Psoas muscle (tissue), 8 donors: Measurements from ENCODE around the gene ADAR. TPM values are rescaled to one million over a fixed set of nuclear protein-coding genes. Genes with fewer than 3 reads are reported as not detected.

Experiments
- ATAC-seq, 4 donors: fragments of 200-7000 bp; cut with Tn5 transposase; one replicate each; pipeline ENCODE4 v1.9.1; 2020; ENCODE audit warnings: moderate library complexity in 3 of 4, mild to moderate bottlenecking in 2 of 4
- DNase-seq, 2 donors: peaks; one replicate each; pipeline ENCODE4 v3.0.0-alpha.2; 2020
- H3K27ac ChIP-seq: fragments of 200-600 bp; one replicate; pipeline ENCODE4 v1.8.0; 2022
- H3K27me3 ChIP-seq, 3 donors: fragments of 200-600 bp in 1 of 3; one replicate each; pipeline versions ENCODE4 v1.6.1 to v1.8.0; 2013 to 2022; ENCODE audit warnings: low read length in 2 of 3, mild to moderate bottlenecking in 2 of 3, moderate library complexity in 1 of 3; ENCODE audit not compliant: insufficient read depth in 3 of 3
- H3K36me3 ChIP-seq, 2 donors: fragments of 200-600 bp in 1 of 2; one replicate each; pipeline versions ENCODE4 v1.6.1 to v1.8.0; 2013 to 2022; ENCODE audit warnings: low read depth in 1 of 2, mild to moderate bottlenecking in 1 of 2, moderate library complexity in 1 of 2; ENCODE audit not compliant: insufficient read depth in 1 of 2
- H3K4me1 ChIP-seq: fragments of 200-600 bp; one replicate; pipeline ENCODE4 v1.8.0; 2022
- H3K4me3 ChIP-seq: fragments of 200-600 bp; one replicate; pipeline ENCODE4 v1.8.0; 2022; ENCODE audit warnings: mild to moderate bottlenecking
- H3K9me3 ChIP-seq: fragments of 200-600 bp; one replicate; pipeline ENCODE4 v1.8.0; 2022
- CTCF ChIP-seq: fragments of 200-600 bp; IDR thresholded peaks from one replicate; pipeline ENCODE4 v1.8.0; 2022; ENCODE audit warnings: antibody characterized with exemption
- WGBS, 3 donors: extraction: QIAGEN DNeasy Blood & Tissue Kit; methylation state at CpG; one replicate each; pipeline versions ENCODE4 v1.1.6 to v1.1.7; 2013; 5-methylcytosine and 5-hydroxymethylcytosine counted together
- intact Hi-C, 2 donors: fragments of 100-400 bp; cut with DNase I; formaldehyde crosslinking; loops; one replicate each; pipeline versions ENCODE4 v1.11.0 to v1.14.2; 2022
- polyA plus RNA-seq, 3 donors: library from polyadenylated mRNA; stranded (reverse); fragments of 200-250 nt; gene quantifications; one replicate each; pipeline ENCODE4 v1.2.3, GENCODE V29; 2013
- total RNA-seq, 4 donors: library from RNA; stranded (reverse); fragmentation: NEBNext Ultra II Directional in 2 of 4; extraction: Animal tissue kit (Norgen Biotek cat#: 25700) in 2 of 4; gene quantifications; one replicate each; pipeline versions ENCODE4 v1.2.1 to v1.2.4, GENCODE V29; 2021 to 2023
- donor health status: healthy with polysubstance abuse.
- donor health status: DM: no; HTN: no; CAD: no; lungs with moderate emphysema.
- donor health status: Bipolar disorder and iron deficiency.
- donor health status: healthy.
- donor health status: DM: yes; HTN: yes; CAD: no.
- donor health status: DM: no; HTN: no; CAD: no.
- donor health status: DM: no; HTN: no; CAD: no.
- donor health status: DM: yes; HTN: yes; CAD: no.

Gene ADAR
- total and polyA plus RNA-seq, 7 donors: 8.8 to 34.8 (median 21.1) TPM

GRCh38 chr1:154568157-154568815 is 39.7 kb downstream of the ADAR start:
- H3K36me3 ChIP-seq: no peaks in the 10 kb centered on the region
- no peak overlapping the region for H3K27ac ChIP-seq
- WGBS, 3 donors: 28 to 36% (median 29%) methylated on average over 17 of the region's 17 CpGs
- DNase-seq (no peak), ATAC-seq (peak in 1 of 4 donors; percentile 6)
- no peak for TF ChIP-seq CTCF
- H3K4me1 ChIP-seq: peaks cover 4% of the 10 kb centered on the region
- intact Hi-C loops: loop anchor here in 1 of 2 donors (5.0 to 10.0 kb wide), 4 partner anchors 97 to 367 kb away; partner anchors contain the start of gene PMVK
- H3K9me3 ChIP-seq: no peaks in the 10 kb centered on the region
- peaks cover 0 to 6% (median 0%) of the 10 kb centered on the region in 3 donors for H3K27me3 ChIP-seq
- peak overlapping the region; percentile 44 for H3K4me3 ChIP-seq

GRCh38 chr1:154567386-154568156 is 40.4 kb downstream of the ADAR start, which contains the start of gene CHRNB2:
Gene CHRNB2 (plus strand): TSS chr1:154567778. CDS start chr1:154568045, 267 bp downstream.
- no peaks in the 10 kb centered on the region for H3K36me3 ChIP-seq
- DNase-seq (peak; percentile 68 to 83), ATAC-seq (peak; percentile 93 to 98 (median 96))
- no peaks in the 10 kb centered on the region for H3K9me3 ChIP-seq
- WGBS, 3 donors: 2 to 3% (median 2%) methylated on average over 35 to 53 of the region's 53 CpGs
- H3K27ac ChIP-seq: no peak within 1 kb of the TSS
- intact Hi-C loops: loop anchor here in 1 of 2 donors (5.0 to 10.0 kb wide), 4 partner anchors 97 to 367 kb away; partner anchors contain the start of gene PMVK
- peak within 1 kb of the TSS; percentile 44 for H3K4me3 ChIP-seq
- peaks cover 4% of the 10 kb centered on the region for H3K4me1 ChIP-seq
- no peak for TF ChIP-seq CTCF
- H3K27me3 ChIP-seq: peaks cover 0 to 6% (median 0%) of the 10 kb centered on the region in 3 donors

- H3K27me3 ChIP-seq: peaks cover 0 to 6% (median 0%) of the 10 kb centered on the region in 3 donors
- 80 to 87% (median 81%) methylated on average over 6 of the region's 6 CpGs for WGBS, 3 donors
- H3K9me3 ChIP-seq: no peaks in the 10 kb centered on the region
- DNase-seq: no peak
- intact Hi-C loops: loop anchor here in 1 of 2 donors (5.0 to 10.0 kb wide), 4 partner anchors 99 to 369 kb away; partner anchors contain the start of gene PMVK
- no peak overlapping the region for H3K27ac ChIP-seq
- no peak overlapping the region for H3K4me3 ChIP-seq
- TF ChIP-seq CTCF: no peak
- no peaks in the 10 kb centered on the region for H3K36me3 ChIP-seq
- ATAC-seq: no peak
- H3K4me1 ChIP-seq: peaks cover 4% of the 10 kb centered on the region
These were observed 42.1 kb downstream of the ADAR start for GRCh38 chr1:154565876-154566275.

GRCh38 chr1:154559466-154560044 is 48.4 kb downstream of the ADAR start:
- Histone ChIP-seq H3K27ac (peak overlapping the region; percentile 97), H3K9me3 (no peaks in the 10 kb centered on the region), H3K36me3 (peaks cover 0 to 14% of the 10 kb centered on the region in 2 donors), H3K27me3 (no peaks in the 10 kb centered on the region), H3K4me1 (peaks cover 28% of the 10 kb centered on the region), H3K4me3 (peak overlapping the region; percentile 91)
- WGBS, 3 donors: 9 to 11% (median 10%) methylated on average over 13 of the region's 13 CpGs
- TF ChIP-seq CTCF: peak; percentile 94
- intact Hi-C loops: loop anchor here (5.0 to 10.0 kb wide), 7 partner anchors 105 to 495 kb away; partner anchors contain the start of genes ADAM15 (in 1 of the 2), PMVK (in 1 of the 2) and UBAP2L (in 1 of the 2)
- ATAC-seq (peak; percentile 77 to 84 (median 80)), DNase-seq (peak; percentile 86 to 92)
